Coronary artery (tissue), 2 donors: ENCODE data around the gene UBL4A.
A peak's percentile ranks its signal among the peaks of the same experiment; 100 is the strongest.

ENCODE experiments used
- DNase-seq: peaks from one replicate; pipeline ENCODE4 v3.0.0-alpha.2; 2017; ENCODE audit warnings: low spot score
- H3K27ac ChIP-seq, 2 donors: fragments of 200-600 bp; sonication (generic); one replicate each; pipeline ENCODE4 v1.5.1; 2016 to 2019
- H3K4me3 ChIP-seq: fragments of 200-600 bp; sonication (generic); 2 replicates; pipeline ENCODE4 v1.5.1; 2016; ENCODE audit warnings: mild to moderate bottlenecking, moderate library complexity
- TF ChIP-seq, protein P1 (sequence below): fragments of 200-600 bp; sonication (generic); IDR thresholded peaks from one replicate; pipeline ENCODE4 v1.5.1; 2019; ENCODE audit warnings: antibody characterized with exemption

UBL4A gene

DNA sequence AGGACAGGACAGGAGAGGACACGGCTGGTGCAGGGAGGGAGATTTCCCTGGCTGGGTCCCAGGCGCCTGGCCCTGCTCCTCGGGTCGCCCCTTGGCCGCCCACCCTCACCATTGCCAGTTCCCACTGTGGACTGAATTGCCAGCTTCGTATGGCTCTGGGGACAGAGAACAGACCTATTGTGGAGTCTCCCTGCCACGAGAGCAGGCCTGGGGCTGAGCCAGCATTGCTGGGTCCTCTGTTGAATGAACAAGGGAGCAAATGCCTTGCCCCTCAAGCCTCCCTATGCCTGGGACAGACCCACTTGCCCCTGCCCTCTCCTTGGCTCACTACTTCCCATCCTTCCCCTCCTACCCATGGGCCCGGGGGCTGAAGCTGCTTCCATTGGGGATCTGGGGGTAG is 24.0 kb downstream of the UBL4A start:
- DNase-seq, result no peak
- H3K27ac ChIP-seq, result no peak overlapping the region
- no peak overlapping the region for H3K4me3 ChIP-seq
- TF ChIP-seq, protein P1, sequence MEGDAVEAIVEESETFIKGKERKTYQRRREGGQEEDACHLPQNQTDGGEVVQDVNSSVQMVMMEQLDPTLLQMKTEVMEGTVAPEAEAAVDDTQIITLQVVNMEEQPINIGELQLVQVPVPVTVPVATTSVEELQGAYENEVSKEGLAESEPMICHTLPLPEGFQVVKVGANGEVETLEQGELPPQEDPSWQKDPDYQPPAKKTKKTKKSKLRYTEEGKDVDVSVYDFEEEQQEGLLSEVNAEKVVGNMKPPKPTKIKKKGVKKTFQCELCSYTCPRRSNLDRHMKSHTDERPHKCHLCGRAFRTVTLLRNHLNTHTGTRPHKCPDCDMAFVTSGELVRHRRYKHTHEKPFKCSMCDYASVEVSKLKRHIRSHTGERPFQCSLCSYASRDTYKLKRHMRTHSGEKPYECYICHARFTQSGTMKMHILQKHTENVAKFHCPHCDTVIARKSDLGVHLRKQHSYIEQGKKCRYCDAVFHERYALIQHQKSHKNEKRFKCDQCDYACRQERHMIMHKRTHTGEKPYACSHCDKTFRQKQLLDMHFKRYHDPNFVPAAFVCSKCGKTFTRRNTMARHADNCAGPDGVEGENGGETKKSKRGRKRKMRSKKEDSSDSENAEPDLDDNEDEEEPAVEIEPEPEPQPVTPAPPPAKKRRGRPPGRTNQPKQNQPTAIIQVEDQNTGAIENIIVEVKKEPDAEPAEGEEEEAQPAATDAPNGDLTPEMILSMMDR, result no peak

DNA sequence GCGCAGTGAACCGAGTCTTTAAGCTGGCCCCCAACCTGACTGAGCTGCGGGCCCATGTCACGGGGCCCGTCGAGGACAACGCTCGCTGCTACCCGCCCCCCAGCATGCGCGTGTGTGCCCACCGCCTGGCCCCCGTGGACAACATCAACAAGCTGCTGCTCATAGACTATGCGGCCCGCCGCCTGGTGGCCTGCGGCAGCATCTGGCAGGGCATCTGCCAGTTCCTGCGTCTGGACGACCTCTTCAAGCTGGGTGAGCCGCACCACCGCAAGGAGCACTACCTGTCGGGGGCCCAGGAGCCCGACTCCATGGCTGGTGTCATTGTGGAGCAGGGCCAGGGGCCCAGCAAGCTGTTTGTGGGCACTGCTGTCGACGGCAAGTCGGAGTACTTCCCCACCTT is 26.1 kb downstream of the UBL4A start:
- H3K4me3 ChIP-seq, result peak overlapping the region; percentile 81
- H3K27ac ChIP-seq, result peak overlapping the region in 1 of 2 donors; percentile 86
- TF ChIP-seq, protein P1, result no peak
- DNase-seq, result no peak

DNA sequence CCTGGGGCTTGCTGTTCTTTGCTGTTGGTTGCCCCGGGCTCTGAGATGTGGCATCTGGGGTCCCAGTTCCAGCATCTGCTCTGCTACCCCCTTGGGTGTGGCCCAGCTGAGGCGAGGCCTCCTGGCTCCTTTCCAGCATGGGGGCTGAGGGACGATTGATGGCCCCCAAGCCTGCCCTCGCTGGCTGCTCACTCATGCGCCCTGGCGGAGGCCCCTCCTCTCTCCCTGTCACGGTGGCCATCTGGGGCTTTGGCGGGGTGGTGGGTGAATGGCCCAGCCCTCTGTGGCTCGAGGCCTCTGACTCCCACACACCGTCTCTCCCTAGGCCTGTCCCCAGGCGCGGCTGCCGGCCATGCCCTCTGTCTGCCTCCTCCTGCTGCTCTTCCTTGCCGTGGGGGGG is 26.6 kb downstream of the UBL4A start:
- H3K27ac ChIP-seq, result peak overlapping the region in 1 of 2 donors; percentile 86
- no peak for DNase-seq
- TF ChIP-seq, protein P1, result no peak
- H3K4me3 ChIP-seq, result peak overlapping the region; percentile 81

DNA sequence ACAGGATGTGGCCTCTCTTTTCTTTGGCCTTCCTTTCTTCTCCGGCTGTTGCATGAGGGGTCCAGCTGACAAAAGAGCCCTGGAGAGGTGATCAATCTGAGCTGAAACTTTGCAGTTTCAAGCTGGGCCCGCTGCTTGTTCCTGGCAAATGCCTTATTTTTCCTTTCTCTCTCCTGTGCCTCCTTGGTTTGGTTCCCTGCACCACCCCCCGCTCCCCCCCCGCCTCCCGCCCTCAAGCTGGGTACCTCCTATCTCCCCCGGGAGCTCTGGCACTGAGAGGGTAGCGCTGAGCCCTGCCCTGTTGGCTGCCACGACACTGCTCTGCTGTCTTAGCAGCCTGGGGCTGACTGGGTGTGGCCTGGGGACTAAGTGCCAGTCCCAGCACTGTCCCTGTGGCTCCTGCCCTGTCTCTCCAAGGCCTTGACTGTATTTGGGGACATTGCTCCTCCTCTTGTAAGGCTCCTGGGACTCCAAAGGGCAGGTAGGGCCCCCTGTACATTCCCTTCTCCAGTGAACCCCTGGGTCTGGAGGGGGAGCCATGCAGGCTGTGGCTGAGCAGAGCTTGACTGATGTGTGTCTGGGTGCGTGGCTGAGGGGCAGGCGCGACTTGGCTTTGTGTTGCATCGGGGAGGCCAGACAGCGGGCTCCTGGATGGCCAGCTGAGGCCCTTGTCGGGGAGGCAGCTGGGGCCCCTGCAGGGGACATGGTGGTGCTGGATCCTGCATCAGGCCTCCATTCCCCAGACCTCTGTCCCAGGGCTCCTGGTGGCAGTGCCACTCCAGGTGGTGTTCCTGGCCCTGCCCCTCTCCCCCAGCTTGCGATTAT is 27.2 kb downstream of the UBL4A start:
- Histone ChIP-seq H3K27ac (peak overlapping the region; percentile 13 to 86), H3K4me3 (peak overlapping the region; percentile 81)
- DNase-seq, result no peak
- TF ChIP-seq, protein P1, result no peak

DNA sequence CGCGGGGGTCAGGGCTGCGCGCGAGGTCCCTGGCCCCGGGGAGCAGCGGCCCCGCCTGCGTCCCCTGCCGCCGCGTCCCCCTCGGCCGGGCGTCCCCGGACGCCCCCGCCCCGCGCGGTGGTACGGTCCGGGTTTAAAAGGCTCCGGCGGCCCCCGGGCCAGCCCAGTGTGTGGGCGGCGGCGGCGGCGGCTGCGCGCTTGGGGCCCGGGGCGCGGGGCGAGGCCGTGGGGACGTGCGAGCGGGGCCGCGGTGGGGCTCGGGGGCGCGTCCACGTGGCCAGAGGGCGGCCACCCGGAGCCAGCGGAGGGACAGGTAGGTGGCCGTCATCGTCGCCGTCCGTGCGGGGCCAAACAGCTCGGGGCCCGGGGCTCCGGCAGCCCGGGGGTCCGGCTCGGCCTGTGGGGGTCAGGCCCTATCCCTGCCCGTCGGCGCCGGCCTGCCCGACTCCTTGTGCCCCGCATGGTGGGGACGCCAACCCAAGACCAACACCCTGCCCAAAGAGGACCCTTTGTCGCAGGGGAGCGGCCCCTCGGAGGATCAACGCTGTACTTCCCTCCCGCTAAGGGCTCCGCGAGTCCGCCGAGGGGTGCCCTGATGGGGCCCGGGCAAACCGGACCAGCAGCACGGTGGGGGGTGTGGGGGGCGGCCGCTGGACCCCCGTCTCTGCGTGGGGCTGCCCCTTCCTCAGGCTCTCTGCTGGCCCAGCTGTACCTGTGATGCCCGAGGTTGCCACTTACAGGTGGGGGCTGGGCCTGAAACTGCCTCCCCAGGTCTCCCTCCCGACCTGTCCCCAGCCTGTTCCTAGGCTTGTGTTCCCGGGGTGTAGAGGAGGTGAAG is 28.1 kb downstream of the UBL4A start, which contains the start of gene PLXNA3:
TSS of gene PLXNA3 (plus strand) at position 166 of the 838 bp plus-strand sequence. CDS start 1,903 bp downstream, outside the sequence.
- no peak for DNase-seq
- Histone ChIP-seq H3K27ac (peak within 1 kb of the TSS; percentile 13 to 86), H3K4me3 (peak within 1 kb of the TSS; percentile 81)
- TF ChIP-seq, protein P1, result no peak

DNA sequence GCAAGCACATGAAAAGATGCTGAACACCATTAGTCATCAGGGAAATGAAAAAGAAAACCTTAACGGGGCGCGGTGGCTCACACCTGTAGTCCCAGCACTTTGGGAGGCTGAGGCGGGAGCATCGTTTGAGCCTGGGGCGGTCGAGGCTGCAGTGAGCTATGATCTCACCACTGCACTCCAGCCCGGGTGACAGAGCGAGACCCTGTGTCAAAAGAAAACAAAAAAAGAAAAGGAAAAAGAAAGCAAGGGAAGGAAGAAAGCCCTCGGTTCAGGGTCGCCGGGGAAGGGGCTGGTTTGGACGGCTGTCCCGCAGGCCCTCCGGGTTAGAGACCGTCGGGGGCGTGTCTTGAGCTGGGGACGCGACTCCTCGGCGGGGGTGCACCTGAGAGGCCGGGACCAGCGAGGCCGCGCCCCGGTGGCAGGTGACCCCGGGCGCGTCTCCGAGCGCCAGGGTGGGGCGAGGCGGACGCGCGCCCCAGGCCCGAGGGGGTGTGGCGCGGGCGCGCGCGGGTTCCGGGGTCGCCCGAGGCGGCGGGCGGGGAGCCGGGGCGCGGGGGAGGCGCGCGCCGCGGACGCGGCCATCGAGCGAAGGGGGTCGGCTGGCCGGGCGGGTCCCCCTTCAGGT is 28.8 kb downstream of the UBL4A start:
- peak overlapping the region; percentile 81 for H3K4me3 ChIP-seq
- TF ChIP-seq, protein P1, result no peak
- peak overlapping the region; percentile 13 to 86 for H3K27ac ChIP-seq
- no peak for DNase-seq
